PFSK-1 (cell line): ENCODE data around the gene WDR70.

Experiments used
- POLR2AphosphoS5 ChIP-seq: IDR thresholded peaks from 2 replicates; pipeline ENCODE4 v1.6.1; 2012; ENCODE audit warnings: low read depth, mild to moderate bottlenecking, control low read depth, low read length, moderate library complexity
- REST ChIP-seq, 2 experiments: IDR thresholded peaks; 2 replicates each; pipeline versions ENCODE4 v1.6.1 to v1.8.0; 2011 to 2012; ENCODE audit warnings: low read depth in 2 of 2, low read length in 2 of 2, control low read depth in 1 of 2, inconsistent platforms in 1 of 2, mild to moderate bottlenecking in 1 of 2, moderate library complexity in 1 of 2; ENCODE audit not compliant: insufficient read depth in 1 of 2
- TAF1 ChIP-seq: IDR thresholded peaks from 2 replicates; pipeline ENCODE4 v1.6.1; 2012; ENCODE audit warnings: low read length, control low read depth, borderline replicate concordance; ENCODE audit not compliant: insufficient read depth

- no peak for TF ChIP-seq TAF1
- TF ChIP-seq POLR2AphosphoS5 = no peak
- no peak for TF ChIP-seq REST (IDR thresholded peaks at IDR 0.05; ENCODE audit: insufficient read depth in 1 of 2, low read depth in 2 of 2, low read length in 2 of 2)
Measured at GRCh38 chr5:37628876-37629275, 249.8 kb downstream of the WDR70 start.
